Measurements from ENCODE around the gene SEC24C. TPM values are rescaled to one million over a fixed set of nuclear protein-coding genes. Genes with fewer than 3 reads are reported as not detected.
A peak's percentile ranks its signal among the peaks of the same experiment; 100 is the strongest.

The SEC24C gene
- total and polyA plus RNA-seq, 2 of the 13 experiments (the other 11 are each of a cell fraction or from before 2014, with no cell fraction given) = 63.1 to 66.4 TPM

DNA sequence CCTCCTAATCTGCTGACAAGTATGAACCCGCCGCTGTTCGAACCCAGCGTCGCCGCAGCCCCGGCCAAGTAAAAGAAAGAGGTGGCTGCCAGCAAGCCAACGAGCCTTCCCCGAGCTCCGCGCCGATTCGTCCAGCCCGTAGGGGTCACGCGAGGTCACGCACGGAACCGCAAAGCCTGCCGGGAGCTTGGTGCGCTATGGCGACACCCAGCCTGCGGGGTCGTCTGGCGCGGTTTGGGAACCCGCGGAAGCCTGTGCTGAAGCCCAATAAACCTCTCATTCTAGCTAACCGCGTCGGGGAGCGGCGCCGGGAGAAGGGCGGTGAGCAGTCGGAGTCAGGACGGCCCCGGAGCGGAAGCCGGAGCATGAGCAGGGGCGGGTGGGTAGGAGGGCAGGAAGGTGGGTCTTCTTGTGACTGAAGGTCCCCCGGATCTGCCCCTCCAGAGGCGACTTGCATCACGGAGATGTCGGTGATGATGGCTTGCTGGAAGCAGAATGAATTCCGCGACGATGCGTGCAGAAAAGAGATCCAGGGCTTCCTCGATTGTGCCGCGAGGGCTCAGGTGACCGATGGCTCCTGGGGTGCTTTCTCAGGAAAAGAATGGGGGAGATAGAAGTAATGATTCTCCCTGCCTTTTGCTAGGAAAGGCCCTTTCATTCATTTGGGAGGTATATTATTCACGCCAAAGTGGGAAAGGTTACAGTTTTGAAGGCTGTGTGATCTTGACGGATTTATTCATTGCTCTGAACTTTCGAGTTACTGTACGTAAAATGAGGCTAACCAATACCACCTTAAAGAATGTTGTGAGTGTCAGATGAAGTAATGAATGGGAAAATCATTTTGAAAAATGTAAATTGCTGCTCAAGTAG, 37.9 kb downstream of the SEC24C start, which contains the start of gene CHCHD1 (continued):
- peak; percentile 40 for TF ChIP-seq FOSL2 (CRISPR knock-in tag; IDR thresholded peaks at IDR 0.05)
- no peak for TF ChIP-seq ZNF10 (CRISPR knock-in tag; IDR thresholded peaks at IDR 0.05; ENCODE audit: borderline replicate concordance, low read depth)
- 0 out of 2 replicates have a peak, but pooled peaks have one; percentile 19 for TF ChIP-seq CCDC6 (CRISPR knock-in tag; IDR thresholded peaks at IDR 0.05)
- TF ChIP-seq KAT7 (CRISPR knock-in tag; IDR thresholded peaks at IDR 0.05; ENCODE audit: borderline replicate concordance) = peak; percentile 66; the same call in 1 of the 2 replicates
- TF ChIP-seq, protein P1, sequence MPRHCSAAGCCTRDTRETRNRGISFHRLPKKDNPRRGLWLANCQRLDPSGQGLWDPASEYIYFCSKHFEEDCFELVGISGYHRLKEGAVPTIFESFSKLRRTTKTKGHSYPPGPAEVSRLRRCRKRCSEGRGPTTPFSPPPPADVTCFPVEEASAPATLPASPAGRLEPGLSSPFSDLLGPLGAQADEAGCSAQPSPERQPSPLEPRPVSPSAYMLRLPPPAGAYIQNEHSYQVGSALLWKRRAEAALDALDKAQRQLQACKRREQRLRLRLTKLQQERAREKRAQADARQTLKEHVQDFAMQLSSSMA (CRISPR knock-in tag; IDR thresholded peaks at IDR 0.05) = no peak
- TF ChIP-seq ZNF788 (CRISPR knock-in tag; IDR thresholded peaks at IDR 0.05; ENCODE audit: borderline replicate concordance) = peak; percentile 86; the same call in 1 of the 2 replicates
- TF ChIP-seq MEIS2 (CRISPR knock-in tag; IDR thresholded peaks at IDR 0.05) = 0 out of 2 replicates have a peak, but pooled peaks have one; percentile 61
- no peak for TF ChIP-seq SOX13 (IDR thresholded peaks at IDR 0.05)
- TF ChIP-seq SOX13 (CRISPR knock-in tag; conservative IDR thresholded peaks at IDR 0.05 in 1 of 2, IDR thresholded peaks at IDR 0.05 in 1 of 2) = peak in 1 of 2 experiments; percentile 53; a peak in 2 of 4 replicates
- TF ChIP-seq, protein P2, sequence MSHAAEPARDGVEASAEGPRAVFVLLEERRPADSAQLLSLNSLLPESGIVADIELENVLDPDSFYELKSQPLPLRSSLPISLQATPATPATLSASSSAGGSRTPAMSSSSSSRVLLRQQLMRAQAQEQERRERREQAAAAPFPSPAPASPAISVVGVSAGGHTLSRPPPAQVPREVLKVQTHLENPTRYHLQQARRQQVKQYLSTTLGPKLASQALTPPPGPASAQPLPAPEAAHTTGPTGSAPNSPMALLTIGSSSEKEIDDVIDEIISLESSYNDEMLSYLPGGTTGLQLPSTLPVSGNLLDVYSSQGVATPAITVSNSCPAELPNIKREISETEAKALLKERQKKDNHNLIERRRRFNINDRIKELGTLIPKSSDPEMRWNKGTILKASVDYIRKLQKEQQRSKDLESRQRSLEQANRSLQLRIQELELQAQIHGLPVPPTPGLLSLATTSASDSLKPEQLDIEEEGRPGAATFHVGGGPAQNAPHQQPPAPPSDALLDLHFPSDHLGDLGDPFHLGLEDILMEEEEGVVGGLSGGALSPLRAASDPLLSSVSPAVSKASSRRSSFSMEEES (CRISPR knock-in tag; IDR thresholded peaks at IDR 0.05) = peak; percentile 69
- TF ChIP-seq RAD21 (CRISPR knock-in tag; IDR thresholded peaks at IDR 0.05) = peak; percentile 34; the same call in 1 of the 2 replicates
- peak; percentile 27 for TF ChIP-seq XRCC5 (optimal IDR thresholded peaks at IDR 0.05; ENCODE audit: low read length)
- TF ChIP-seq, protein P3, sequence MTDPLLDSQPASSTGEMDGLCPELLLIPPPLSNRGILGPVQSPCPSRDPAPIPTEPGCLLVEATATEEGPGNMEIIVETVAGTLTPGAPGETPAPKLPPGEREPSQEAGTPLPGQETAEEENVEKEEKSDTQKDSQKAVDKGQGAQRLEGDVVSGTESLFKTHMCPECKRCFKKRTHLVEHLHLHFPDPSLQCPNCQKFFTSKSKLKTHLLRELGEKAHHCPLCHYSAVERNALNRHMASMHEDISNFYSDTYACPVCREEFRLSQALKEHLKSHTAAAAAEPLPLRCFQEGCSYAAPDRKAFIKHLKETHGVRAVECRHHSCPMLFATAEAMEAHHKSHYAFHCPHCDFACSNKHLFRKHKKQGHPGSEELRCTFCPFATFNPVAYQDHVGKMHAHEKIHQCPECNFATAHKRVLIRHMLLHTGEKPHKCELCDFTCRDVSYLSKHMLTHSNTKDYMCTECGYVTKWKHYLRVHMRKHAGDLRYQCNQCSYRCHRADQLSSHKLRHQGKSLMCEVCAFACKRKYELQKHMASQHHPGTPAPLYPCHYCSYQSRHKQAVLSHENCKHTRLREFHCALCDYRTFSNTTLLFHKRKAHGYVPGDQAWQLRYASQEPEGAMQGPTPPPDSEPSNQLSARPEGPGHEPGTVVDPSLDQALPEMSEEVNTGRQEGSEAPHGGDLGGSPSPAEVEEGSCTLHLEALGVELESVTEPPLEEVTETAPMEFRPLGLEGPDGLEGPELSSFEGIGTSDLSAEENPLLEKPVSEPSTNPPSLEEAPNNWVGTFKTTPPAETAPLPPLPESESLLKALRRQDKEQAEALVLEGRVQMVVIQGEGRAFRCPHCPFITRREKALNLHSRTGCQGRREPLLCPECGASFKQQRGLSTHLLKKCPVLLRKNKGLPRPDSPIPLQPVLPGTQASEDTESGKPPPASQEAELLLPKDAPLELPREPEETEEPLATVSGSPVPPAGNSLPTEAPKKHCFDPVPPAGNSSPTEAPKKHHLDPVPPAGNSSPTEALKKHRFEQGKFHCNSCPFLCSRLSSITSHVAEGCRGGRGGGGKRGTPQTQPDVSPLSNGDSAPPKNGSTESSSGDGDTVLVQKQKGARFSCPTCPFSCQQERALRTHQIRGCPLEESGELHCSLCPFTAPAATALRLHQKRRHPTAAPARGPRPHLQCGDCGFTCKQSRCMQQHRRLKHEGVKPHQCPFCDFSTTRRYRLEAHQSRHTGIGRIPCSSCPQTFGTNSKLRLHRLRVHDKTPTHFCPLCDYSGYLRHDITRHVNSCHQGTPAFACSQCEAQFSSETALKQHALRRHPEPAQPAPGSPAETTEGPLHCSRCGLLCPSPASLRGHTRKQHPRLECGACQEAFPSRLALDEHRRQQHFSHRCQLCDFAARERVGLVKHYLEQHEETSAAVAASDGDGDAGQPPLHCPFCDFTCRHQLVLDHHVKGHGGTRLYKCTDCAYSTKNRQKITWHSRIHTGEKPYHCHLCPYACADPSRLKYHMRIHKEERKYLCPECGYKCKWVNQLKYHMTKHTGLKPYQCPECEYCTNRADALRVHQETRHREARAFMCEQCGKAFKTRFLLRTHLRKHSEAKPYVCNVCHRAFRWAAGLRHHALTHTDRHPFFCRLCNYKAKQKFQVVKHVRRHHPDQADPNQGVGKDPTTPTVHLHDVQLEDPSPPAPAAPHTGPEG (CRISPR knock-in tag; IDR thresholded peaks at IDR 0.05) = peak; percentile 38; the same call in 1 of the 2 replicates
- peak; percentile 97 for TF ChIP-seq ZNF143 (CRISPR knock-in tag; IDR thresholded peaks at IDR 0.05)
- TF ChIP-seq MAF1 (CRISPR knock-in tag; IDR thresholded peaks at IDR 0.05; ENCODE audit: borderline replicate concordance) = no peak
- no peak for TF ChIP-seq SKI (IDR thresholded peaks at IDR 0.05; ENCODE audit: partially characterized antibody)
- TF ChIP-seq, protein P4, sequence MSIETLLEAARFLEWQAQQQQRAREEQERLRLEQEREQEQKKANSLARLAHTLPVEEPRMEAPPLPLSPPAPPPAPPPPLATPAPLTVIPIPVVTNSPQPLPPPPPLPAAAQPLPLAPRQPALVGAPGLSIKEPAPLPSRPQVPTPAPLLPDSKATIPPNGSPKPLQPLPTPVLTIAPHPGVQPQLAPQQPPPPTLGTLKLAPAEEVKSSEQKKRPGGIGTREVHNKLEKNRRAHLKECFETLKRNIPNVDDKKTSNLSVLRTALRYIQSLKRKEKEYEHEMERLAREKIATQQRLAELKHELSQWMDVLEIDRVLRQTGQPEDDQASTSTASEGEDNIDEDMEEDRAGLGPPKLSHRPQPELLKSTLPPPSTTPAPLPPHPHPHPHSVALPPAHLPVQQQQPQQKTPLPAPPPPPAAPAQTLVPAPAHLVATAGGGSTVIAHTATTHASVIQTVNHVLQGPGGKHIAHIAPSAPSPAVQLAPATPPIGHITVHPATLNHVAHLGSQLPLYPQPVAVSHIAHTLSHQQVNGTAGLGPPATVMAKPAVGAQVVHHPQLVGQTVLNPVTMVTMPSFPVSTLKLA (IDR thresholded peaks at IDR 0.05) = no peak
- TF ChIP-seq, protein P5, sequence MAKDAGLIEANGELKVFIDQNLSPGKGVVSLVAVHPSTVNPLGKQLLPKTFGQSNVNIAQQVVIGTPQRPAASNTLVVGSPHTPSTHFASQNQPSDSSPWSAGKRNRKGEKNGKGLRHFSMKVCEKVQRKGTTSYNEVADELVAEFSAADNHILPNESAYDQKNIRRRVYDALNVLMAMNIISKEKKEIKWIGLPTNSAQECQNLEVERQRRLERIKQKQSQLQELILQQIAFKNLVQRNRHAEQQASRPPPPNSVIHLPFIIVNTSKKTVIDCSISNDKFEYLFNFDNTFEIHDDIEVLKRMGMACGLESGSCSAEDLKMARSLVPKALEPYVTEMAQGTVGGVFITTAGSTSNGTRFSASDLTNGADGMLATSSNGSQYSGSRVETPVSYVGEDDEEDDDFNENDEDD (CRISPR knock-in tag; IDR thresholded peaks at IDR 0.05; ENCODE audit: borderline replicate concordance) = peak; percentile 77; the same call in 1 of the 2 replicates

Data from HepG2 (cell line).